H9 (cell line): ENCODE measurements around the gene LTB4R. TPM values are rescaled to one million over a fixed set of nuclear protein-coding genes. Genes with fewer than 3 reads are reported as not detected.

ENCODE experiments used
- DNase-seq: peaks from one replicate; pipeline ENCODE4 v3.0.0-alpha.2; 2017
- H2AFZ ChIP-seq: one replicate; pipeline ENCODE4 v1.6.1; 2013; ENCODE audit warnings: mild to moderate bottlenecking, low read length, control low read depth, moderate library complexity
- H2AK5ac ChIP-seq: 2 replicates; pipeline ENCODE4 v1.6.1; 2013; ENCODE audit warnings: low read length, control low read depth, mixed read lengths; ENCODE audit not compliant: insufficient read length
- H2BK120ac ChIP-seq: one replicate; pipeline ENCODE4 v1.6.1; 2013; ENCODE audit warnings: low read depth, mild to moderate bottlenecking, low read length, control low read depth, inconsistent platforms; ENCODE audit not compliant: poor library complexity, severe bottlenecking
- H2BK12ac ChIP-seq: 2 replicates; pipeline ENCODE4 v1.6.1; 2013; ENCODE audit warnings: low read length, control low read depth, mixed read lengths, low read depth; ENCODE audit not compliant: insufficient read length
- H2BK15ac ChIP-seq: 2 replicates; pipeline ENCODE4 v1.6.1; 2013; ENCODE audit warnings: low read depth, low read length, control low read depth
- H2BK20ac ChIP-seq: one replicate; pipeline ENCODE4 v1.6.1; 2013; ENCODE audit warnings: low read depth, mild to moderate bottlenecking, low read length, control low read depth, inconsistent platforms; ENCODE audit not compliant: poor library complexity, severe bottlenecking
- H2BK5ac ChIP-seq: 2 replicates; pipeline ENCODE4 v1.6.1; 2013; ENCODE audit warnings: low read length, control low read depth, mixed read lengths; ENCODE audit not compliant: insufficient read length
- H3K14ac ChIP-seq: 2 replicates; pipeline ENCODE4 v1.6.1; 2013; ENCODE audit warnings: low read length, control low read depth; ENCODE audit not compliant: insufficient read depth
- H3K18ac ChIP-seq: 2 replicates; pipeline ENCODE4 v1.6.1; 2013; ENCODE audit warnings: low read depth, mild to moderate bottlenecking, mixed read lengths, low read length, control low read depth; ENCODE audit not compliant: insufficient read length
- H3K23ac ChIP-seq: 2 replicates; pipeline ENCODE4 v1.6.1; 2013; ENCODE audit warnings: low read length, control low read depth, mixed read lengths, low read depth; ENCODE audit not compliant: insufficient read length
- H3K23me2 ChIP-seq: 2 replicates; pipeline ENCODE4 v1.6.1; 2013; ENCODE audit warnings: low read depth, mild to moderate bottlenecking, mixed read lengths, low read length, control low read depth; ENCODE audit not compliant: insufficient read length, poor library complexity, severe bottlenecking
- H3K27ac ChIP-seq: 2 replicates; pipeline ENCODE4 v1.5.1; 2013; ENCODE audit warnings: low read length, control low read depth, mixed read lengths, low read depth; ENCODE audit not compliant: insufficient read length
- H3K27me3 ChIP-seq: 2 replicates; pipeline ENCODE4 v1.6.1; 2013; ENCODE audit warnings: low read length, control low read depth, inconsistent platforms; ENCODE audit not compliant: insufficient read depth
- H3K4ac ChIP-seq: 2 replicates; pipeline ENCODE4 v1.6.1; 2013; ENCODE audit warnings: low read depth, mild to moderate bottlenecking, control low read depth, inconsistent platforms, low read length, moderate library complexity
- H3K4me1 ChIP-seq: 2 replicates; pipeline ENCODE4 v1.6.1; 2013; ENCODE audit warnings: low read length, control low read depth, inconsistent platforms; ENCODE audit not compliant: insufficient read depth
- H3K4me2 ChIP-seq: 2 replicates; pipeline ENCODE4 v1.6.1; 2013; ENCODE audit warnings: low read length, control low read depth, mixed read lengths; ENCODE audit not compliant: insufficient read length, insufficient read depth
- H3K56ac ChIP-seq: 2 replicates; pipeline ENCODE4 v1.6.1; 2013; ENCODE audit warnings: low read depth, mild to moderate bottlenecking, mixed read lengths, low read length, control low read depth; ENCODE audit not compliant: insufficient read length
- H3K79me1 ChIP-seq: 2 replicates; pipeline ENCODE4 v1.6.1; 2013; ENCODE audit warnings: low read depth, mild to moderate bottlenecking, moderate library complexity, low read length, control low read depth, inconsistent platforms; ENCODE audit not compliant: insufficient read depth, poor library complexity, severe bottlenecking
- H3K79me2 ChIP-seq: 2 replicates; pipeline ENCODE4 v1.6.1; 2013; ENCODE audit warnings: low read length, control low read depth, inconsistent platforms; ENCODE audit not compliant: insufficient read depth
- H3K9ac ChIP-seq: 2 replicates; pipeline ENCODE4 v1.6.1; 2013; ENCODE audit warnings: low read length, control low read depth, mixed read lengths; ENCODE audit not compliant: insufficient read length; ENCODE audit errors: extremely low read depth
- H3K9me3 ChIP-seq: one replicate; pipeline ENCODE4 v1.6.1; 2013; ENCODE audit warnings: low read depth, low read length, inconsistent platforms; ENCODE audit not compliant: control insufficient read depth
- H3T11ph ChIP-seq: one replicate; pipeline ENCODE4 v1.6.1; 2013; ENCODE audit warnings: mild to moderate bottlenecking, low read length, control low read depth, inconsistent platforms
- H4K20me1 ChIP-seq: one replicate; pipeline ENCODE4 v1.6.1; 2013; ENCODE audit not compliant: control insufficient read depth, insufficient read length, insufficient read depth
- H4K5ac ChIP-seq: 2 replicates; pipeline ENCODE4 v1.6.1; 2013; ENCODE audit warnings: low read depth, mild to moderate bottlenecking, mixed read lengths, low read length, control low read depth; ENCODE audit not compliant: insufficient read length
- H4K8ac ChIP-seq: replicated peaks from 2 replicates; pipeline ENCODE4 v1.6.1; 2013; ENCODE audit warnings: low read length, control low read depth, mixed read lengths, low read depth; ENCODE audit not compliant: insufficient read length
- H4K91ac ChIP-seq: 2 replicates; pipeline ENCODE4 v1.6.1; 2013; ENCODE audit warnings: low read depth, mild to moderate bottlenecking, moderate library complexity, mixed read lengths, low read length, control low read depth; ENCODE audit not compliant: insufficient read length
- H3K27ac Mint-ChIP-seq, 3 experiments: 2 replicates in 2 of 3; 3 replicates in 1 of 3; pipeline ENCODE4 v1.8.0; 2020 to 2021; ENCODE audit warnings: mixed read lengths in 3 of 3, mild to moderate bottlenecking in 1 of 3, moderate library complexity in 1 of 3
- H3K27me3 Mint-ChIP-seq: 2 replicates; pipeline ENCODE4 v1.8.0; 2021; ENCODE audit warnings: low read depth, mild to moderate bottlenecking, moderate library complexity, mixed read lengths
- H3K36me3 Mint-ChIP-seq, 3 experiments: 2 replicates in 2 of 3; 3 replicates in 1 of 3; pipeline ENCODE4 v1.8.0; 2020 to 2021; ENCODE audit warnings: low read depth in 3 of 3, mixed read lengths in 3 of 3; ENCODE audit not compliant: insufficient read depth in 1 of 3
- H3K4me1 Mint-ChIP-seq, 2 experiments: 2 replicates each; pipeline ENCODE4 v1.8.0; 2020; ENCODE audit warnings: mixed read lengths in 2 of 2
- H3K4me3 Mint-ChIP-seq, 2 experiments: 2 replicates in 1 of 2; 3 replicates in 1 of 2; pipeline ENCODE4 v1.8.0; 2020 to 2021; ENCODE audit warnings: mild to moderate bottlenecking in 2 of 2, mixed read lengths in 2 of 2, moderate library complexity in 1 of 2
- H3K9me3 Mint-ChIP-seq, 2 experiments: 2 replicates in 1 of 2; 3 replicates in 1 of 2; pipeline ENCODE4 v1.8.0; 2020; ENCODE audit warnings: mild to moderate bottlenecking in 2 of 2, mixed read lengths in 2 of 2, moderate library complexity in 1 of 2
- CTCF ChIP-seq: fragments of 200-600 bp; sonication (generic); conservative IDR thresholded peaks from 3 replicates; pipeline ENCODE4 v1.8.0; 2021; ENCODE audit warnings: antibody characterized with exemption, mild to moderate bottlenecking
- WGBS: extraction: QIAGEN DNeasy Blood & Tissue Kit; methylation state at CpG from one replicate; pipeline ENCODE4 v1.1.7; 2013; ENCODE audit warnings: missing lambda C conversion rate, low lambda C conversion rate, mixed read lengths; ENCODE audit not compliant: insufficient read length; ENCODE audit errors: extremely low coverage; 5-methylcytosine and 5-hydroxymethylcytosine counted together
- total RNA-seq: library from RNA; stranded (reverse); gene quantifications from 2 replicates; pipeline ENCODE4 v1.2.1, GENCODE V29; 2021

Gene LTB4R
- total RNA-seq, 1 experiment from 2014 or later = 8.9 TPM

GRCh38 chr14:24308342-24309124, 2.8 kb upstream of the LTB4R start:
- Mint-ChIP-seq H3K36me3 (peaks cover 28 to 60% (median 44%) of the 10 kb centered on the region in 3 experiments), H3K4me3 (no peak overlapping the region), H3K9me3 (no peaks in the 10 kb centered on the region), H3K27ac (no peak overlapping the region; a peak in 1 of 7 replicates), H3K4me1 (peaks cover 5 to 6% of the 10 kb centered on the region in 2 experiments; a peak in 3 of 4 replicates), H3K27me3 (no peaks in the 10 kb centered on the region)
- Histone ChIP-seq H3T11ph (no peak overlapping the region), H2BK20ac (no peak overlapping the region), H4K20me1 (no peaks in the 10 kb centered on the region), H2BK15ac (no peak overlapping the region), H2BK120ac (no peak overlapping the region), H3K14ac (no peak overlapping the region), H2AK5ac (no peak overlapping the region), H3K79me2 (no peaks in the 10 kb centered on the region), H3K4me1 (no peaks in the 10 kb centered on the region), H3K18ac (no peak overlapping the region), H3K4ac (no peak overlapping the region), H4K91ac (no peak overlapping the region), H3K56ac (no peak overlapping the region), H3K23ac (no peak overlapping the region), H3K23me2 (no peaks in the 10 kb centered on the region), H3K79me1 (no peaks in the 10 kb centered on the region), H2BK5ac (no peak overlapping the region), H3K9ac (no peak overlapping the region), H3K27me3 (no peaks in the 10 kb centered on the region), H4K5ac (no peak overlapping the region), H2AFZ (no peak overlapping the region), H4K8ac (no peak overlapping the region), H2BK12ac (no peak overlapping the region), H3K4me2 (no peak overlapping the region), H3K9me3 (no peaks in the 10 kb centered on the region), H3K27ac (no peak overlapping the region)
- DNase-seq = no peak
- no peak; the same call in 1 of the 3 replicates for TF ChIP-seq CTCF
- no CpG with 5 or more reads among the region's 7 CpGs for WGBS
